H1 (cell line): ENCODE data around the gene MYO7B. TPM values are rescaled to one million over a fixed set of nuclear protein-coding genes. Genes with fewer than 3 reads are reported as not detected.

Source experiments
- FOSL1 ChIP-seq: IDR thresholded peaks from 2 replicates; pipeline ENCODE4 v1.6.1; 2011; ENCODE audit warnings: mild to moderate bottlenecking, low read depth, low read length, moderate library complexity; ENCODE audit not compliant: insufficient read depth
- HDAC2 ChIP-seq, 2 experiments: fragments of 300-600 bp in 1 of 2; sonication (generic) in 1 of 2; IDR thresholded peaks; 2 replicates each; pipeline ENCODE4 v1.6.1; 2011 to 2012; ENCODE audit warnings: low read depth in 2 of 2, low read length in 2 of 2, mild to moderate bottlenecking in 2 of 2, moderate library complexity in 2 of 2, borderline replicate concordance in 1 of 2, inconsistent platforms in 1 of 2
- JUND ChIP-seq: IDR thresholded peaks from 2 replicates; pipeline ENCODE4 v1.6.1; 2011; ENCODE audit warnings: mild to moderate bottlenecking, improper control_type of control experiment, low read length
- NRF1 ChIP-seq: IDR thresholded peaks from 2 replicates; pipeline ENCODE4 v1.6.1; 2011; ENCODE audit warnings: mild to moderate bottlenecking, low read depth, low read length, improper control_type of control experiment
- SP4 ChIP-seq: IDR thresholded peaks from 2 replicates; pipeline ENCODE4 v1.6.1; 2012; ENCODE audit warnings: low read length, inconsistent platforms
- polyA plus RNA-seq, 7 experiments: library from polyadenylated mRNA; depleted of rRNA in 3 of 7; stranded (reverse) in 5 of 7; unstranded in 2 of 7; fragments of >200 nt in 5 of 7; fragments of 200-250 nt in 2 of 7; gene quantifications; 1 replicate in 5 of 7; 2 replicates in 1 of 7; 4 replicates in 1 of 7; pipeline versions ENCODE4 v1.2.1 to v1.2.3, GENCODE V29; 2011 to 2013; ENCODE audit warnings: missing spikeins in 2 of 7, mixed read lengths in 2 of 7
- total RNA-seq: library from RNA; stranded (reverse); fragmentation: NEBNext Ultra II Directional; extraction: Animal tissue kit (Norgen Biotek cat#: 25700); gene quantifications from 2 replicates; pipeline ENCODE4 v1.2.1, GENCODE V29; 2021

The MYO7B gene
- total and polyA plus RNA-seq, 2 of the 8 experiments (the other 6 are each of a cell fraction or from before 2014, with no cell fraction given), result not detected

DNA sequence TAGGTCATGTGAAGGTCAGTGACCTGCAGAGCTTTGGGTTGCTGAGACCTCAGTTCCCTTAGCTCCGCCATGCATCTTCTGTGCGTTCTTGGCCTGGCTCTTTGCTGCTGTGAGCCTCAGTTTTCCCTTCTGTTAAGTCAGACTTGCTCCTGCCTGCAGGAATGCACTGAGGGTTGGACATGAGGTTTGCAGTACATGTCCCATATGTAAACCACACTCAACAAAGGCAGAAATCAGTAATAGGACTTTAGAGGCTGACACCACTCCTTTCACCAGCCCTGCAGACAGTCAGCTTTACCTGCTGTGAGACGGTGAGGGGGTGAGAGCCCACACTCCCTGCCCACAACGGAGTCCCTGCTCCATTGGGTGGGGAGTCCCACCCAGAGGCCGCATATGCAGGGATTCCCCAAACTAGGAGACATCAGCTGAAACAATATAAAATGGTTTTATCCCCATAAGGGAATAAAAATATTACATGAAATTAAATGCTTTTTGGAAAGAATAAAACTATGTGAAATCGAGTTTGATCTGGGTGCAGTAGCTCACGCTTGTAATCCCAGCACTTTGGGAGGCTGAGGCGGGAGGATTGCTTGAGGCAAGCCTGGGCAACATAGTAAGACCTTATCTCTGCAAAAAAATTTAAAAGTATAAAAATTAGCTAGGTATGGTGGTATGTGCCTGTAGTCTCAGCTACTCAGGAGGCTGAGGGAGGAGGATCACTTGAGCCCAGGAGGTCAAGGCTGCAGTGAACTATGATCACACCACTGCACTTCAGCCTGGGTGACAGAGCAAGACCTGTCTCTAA lies 55.1 kb downstream of the MYO7B start (continued):
- TF ChIP-seq HDAC2 (IDR thresholded peaks at IDR 0.05; ENCODE audit: borderline replicate concordance in 1 of 2, low read depth in 2 of 2, low read length in 2 of 2) (no peak), FOSL1 (no peak), SP4 (no peak), JUND (no peak), NRF1 (no peak)
